HG03064 (cell line): ENCODE measurements around the gene KIF6.
A peak's percentile ranks its signal among the peaks of the same experiment; 100 is the strongest.
"Not testable (repeated sequence)": the region's sequence is repeated elsewhere in the genome, so short reads cannot be mapped to it uniquely, and the experiment has no call there.

ENCODE experiments used
- ATAC-seq: cut with Tn5 transposase; IDR thresholded peaks from one replicate; pipeline ENCODE4 v1.9.1; 2021; ENCODE audit warnings: low read depth; ENCODE audit not compliant: unreplicated experiment

Gene KIF6

GRCh38 chr6:39724787-39725631 is at the start of gene KIF6:
Gene KIF6 (minus strand): TSS chr6:39725408. CDS start chr6:39725310, 98 bp downstream.
- peak; percentile 97 for ATAC-seq

- ATAC-seq = no peak
Observed at GRCh38 chr6:39773782-39774181, 48.6 kb upstream of the KIF6 start.

GRCh38 chr6:39772559-39773273 is 47.5 kb upstream of the KIF6 start:
- ATAC-seq = no peak

- ATAC-seq = no peak
Observed at GRCh38 chr6:39770446-39770845, 45.2 kb upstream of the KIF6 start.

GRCh38 chr6:39769012-39769411 is 43.8 kb upstream of the KIF6 start:
- no peak for ATAC-seq

- ATAC-seq = no peak
Observed at GRCh38 chr6:39765508-39766065, 40.4 kb upstream of the KIF6 start.

GRCh38 chr6:39760226-39760952 is 35.2 kb upstream of the KIF6 start:
- no peak for ATAC-seq

GRCh38 chr6:39758905-39759605 is 33.8 kb upstream of the KIF6 start:
- no peak for ATAC-seq

GRCh38 chr6:39756582-39756981 is 31.4 kb upstream of the KIF6 start:
- ATAC-seq = no peak

- ATAC-seq = no peak
Observed at GRCh38 chr6:39755231-39755630, 30.0 kb upstream of the KIF6 start.

- no peak for ATAC-seq
Observed at GRCh38 chr6:39754514-39755115, 29.4 kb upstream of the KIF6 start.

GRCh38 chr6:39753725-39754045 is 28.5 kb upstream of the KIF6 start:
- ATAC-seq = no peak

- ATAC-seq = no peak
Observed at GRCh38 chr6:39752835-39753724, 27.9 kb upstream of the KIF6 start.

- no peak for ATAC-seq
Observed at GRCh38 chr6:39746795-39747194, 21.6 kb upstream of the KIF6 start.

GRCh38 chr6:39733704-39734103 is 8.5 kb upstream of the KIF6 start:
- no peak for ATAC-seq

GRCh38 chr6:39731565-39731964 is 6.4 kb upstream of the KIF6 start:
- ATAC-seq = no peak

GRCh38 chr6:39729945-39730344 is 4.7 kb upstream of the KIF6 start:
- no peak for ATAC-seq

- ATAC-seq = no peak
Observed at GRCh38 chr6:39725632-39725997, 407 bp upstream of the KIF6 start.

GRCh38 chr6:39723350-39723749 is 1.9 kb downstream of the KIF6 start:
- not testable (repeated sequence) for ATAC-seq
